ENCODE measurements around the gene AKAP17A.
"Not testable (repeated sequence)": the region's sequence is repeated elsewhere in the genome, so short reads cannot be mapped to it uniquely, and the experiment has no call there.

Gene AKAP17A

DNA sequence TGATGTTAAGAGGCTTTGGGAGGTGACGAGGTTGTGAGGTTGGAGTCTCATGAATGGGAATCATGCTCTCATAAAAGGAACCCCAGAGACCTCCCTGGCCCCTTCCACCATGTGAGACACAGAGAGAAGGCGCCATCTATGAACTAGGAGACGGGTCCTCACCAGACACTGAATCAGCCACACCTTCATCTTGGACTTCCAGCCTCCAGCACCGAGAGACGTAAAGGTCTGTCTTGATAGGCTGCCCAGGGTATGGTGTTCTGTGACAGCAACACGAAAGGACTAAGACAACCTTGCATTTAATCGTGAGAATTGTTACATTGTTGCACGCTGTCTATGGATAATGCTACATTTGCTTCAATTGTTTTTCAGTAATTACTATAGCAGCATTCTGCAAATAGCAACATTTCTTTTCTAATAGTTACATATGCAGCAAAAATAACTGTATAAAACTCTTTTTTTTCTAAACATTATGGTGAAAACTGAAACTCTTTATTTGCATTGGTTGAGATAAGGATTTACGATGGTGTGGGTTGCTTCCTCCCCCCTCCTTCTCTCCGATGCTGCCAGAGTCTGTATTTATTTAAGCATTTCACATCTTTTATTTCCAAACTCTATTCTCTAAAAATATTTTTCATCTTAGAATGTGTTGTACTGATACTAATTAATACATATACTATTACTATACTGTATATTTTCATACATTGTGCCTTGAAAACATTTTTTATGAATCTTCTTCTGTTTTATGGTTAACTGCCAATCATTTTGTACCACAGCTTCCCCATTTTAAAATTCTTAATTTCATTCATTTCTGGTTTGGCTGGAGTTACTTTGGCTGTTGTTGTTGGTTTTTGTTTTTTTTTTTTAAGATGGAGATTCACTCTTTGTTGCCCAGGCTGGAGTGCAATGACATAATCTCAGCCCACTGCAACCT is 26.4 kb upstream of the AKAP17A start:
- Histone ChIP-seq H3K27me3 (ENCODE audit: insufficient read depth, low read length) (no peaks in the 10 kb centered on the region), H3K4me3 (ENCODE audit: low read length) (no peak overlapping the region), H3K4me1 (ENCODE audit: insufficient read depth, low read length) (no peaks in the 10 kb centered on the region), H3K36me3 (ENCODE audit: insufficient read depth, low read length) (no peaks in the 10 kb centered on the region), H3K9me3 (ENCODE audit: low read length) (no peaks in the 10 kb centered on the region), H2AFZ (ENCODE audit: low read depth, low read length) (no peak overlapping the region)

- H3K36me3 ChIP-seq (ENCODE audit: insufficient read depth, low read length); H3K27me3 ChIP-seq (ENCODE audit: insufficient read depth, low read length); H3K4me3 ChIP-seq (ENCODE audit: low read length); H2AFZ ChIP-seq (ENCODE audit: low read depth, low read length); H3K4me1 ChIP-seq (ENCODE audit: insufficient read depth, low read length); H3K9me3 ChIP-seq (ENCODE audit: low read length): not testable (repeated sequence)
These were observed 17.2 kb upstream of the AKAP17A start for GRCh38 chrX:1574181-1574580.

DNA sequence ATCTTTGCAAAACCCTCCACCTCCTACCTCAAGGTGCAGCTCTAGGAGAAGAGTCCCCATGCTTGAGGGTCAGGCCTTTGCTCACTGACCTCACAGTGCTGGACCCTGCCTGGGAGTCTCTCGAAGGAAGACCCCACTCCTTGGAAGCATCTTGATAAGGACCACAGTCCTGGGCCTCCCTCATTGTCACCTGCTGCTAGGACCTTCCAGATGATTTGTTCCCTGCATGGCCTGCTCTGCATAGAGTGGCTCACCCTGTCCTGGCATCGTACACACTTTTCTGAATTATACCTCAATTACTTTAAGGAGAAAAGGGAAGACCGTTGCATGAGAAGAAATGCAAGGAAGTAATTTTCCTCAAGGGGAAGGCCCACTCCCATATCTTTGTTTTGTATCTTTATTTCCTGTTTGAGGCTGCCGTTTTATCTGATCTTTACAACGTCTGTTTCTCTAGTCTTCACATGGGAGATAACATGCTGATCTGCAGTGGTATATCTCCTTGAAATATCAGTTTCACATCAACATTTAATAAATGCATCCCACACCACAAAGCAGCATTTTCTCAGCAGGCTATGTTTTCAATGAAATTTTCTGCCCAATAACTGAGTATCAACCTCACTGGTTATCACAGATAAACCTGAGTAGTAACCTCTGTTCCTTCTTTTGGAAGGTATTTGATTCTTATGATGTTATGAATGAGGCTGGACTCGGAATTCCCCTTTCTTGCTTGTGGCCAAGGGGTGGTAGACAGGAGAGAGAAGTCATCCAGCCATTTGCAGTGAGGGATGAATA is 15.0 kb upstream of the AKAP17A start:
- Histone ChIP-seq H3K9me3 (ENCODE audit: low read length) (no peaks in the 10 kb centered on the region), H3K36me3 (ENCODE audit: insufficient read depth, low read length) (no peaks in the 10 kb centered on the region), H3K4me1 (ENCODE audit: insufficient read depth, low read length) (no peaks in the 10 kb centered on the region), H3K4me3 (ENCODE audit: low read length) (no peak overlapping the region), H2AFZ (ENCODE audit: low read depth, low read length) (no peak overlapping the region), H3K27me3 (ENCODE audit: insufficient read depth, low read length) (no peaks in the 10 kb centered on the region)

DNA sequence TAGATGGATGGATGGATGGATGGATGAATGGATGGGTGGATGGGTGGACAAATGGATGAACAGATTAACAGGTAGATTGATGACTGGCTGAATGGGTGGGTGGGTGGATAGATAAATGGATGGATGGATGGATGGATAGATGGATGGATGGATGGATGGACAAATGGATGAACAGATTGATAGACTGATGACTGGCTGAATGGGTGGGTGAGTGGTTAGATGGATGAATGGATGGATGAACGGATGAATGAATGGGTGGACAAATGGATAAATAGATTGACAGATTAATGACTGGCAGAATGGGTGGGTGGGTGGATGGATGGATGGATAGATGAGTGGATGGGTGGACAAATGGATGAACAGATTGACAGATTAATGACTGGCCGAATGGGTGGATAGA is 13.6 kb upstream of the AKAP17A start:
- no peak overlapping the region for H2AFZ ChIP-seq (ENCODE audit: low read depth, low read length)
- no peaks in the 10 kb centered on the region for H3K4me1 ChIP-seq (ENCODE audit: insufficient read depth, low read length)
- H3K4me3 ChIP-seq (ENCODE audit: low read length): no peak overlapping the region
- H3K36me3 ChIP-seq (ENCODE audit: insufficient read depth, low read length): no peaks in the 10 kb centered on the region
- no peaks in the 10 kb centered on the region for H3K9me3 ChIP-seq (ENCODE audit: low read length)
- H3K27me3 ChIP-seq (ENCODE audit: insufficient read depth, low read length): no peaks in the 10 kb centered on the region

GRCh38 chrX:1578511-1579173 is 12.8 kb upstream of the AKAP17A start:
- Histone ChIP-seq H3K4me1 (ENCODE audit: insufficient read depth, low read length) (no peaks in the 10 kb centered on the region), H3K4me3 (ENCODE audit: low read length) (no peak overlapping the region), H3K27me3 (ENCODE audit: insufficient read depth, low read length) (no peaks in the 10 kb centered on the region), H2AFZ (ENCODE audit: low read depth, low read length) (no peak overlapping the region), H3K36me3 (ENCODE audit: insufficient read depth, low read length) (no peaks in the 10 kb centered on the region), H3K9me3 (ENCODE audit: low read length) (no peaks in the 10 kb centered on the region)

GRCh38 chrX:1581132-1581531 is 10.3 kb upstream of the AKAP17A start:
- H3K4me3 ChIP-seq (ENCODE audit: low read length): no peak overlapping the region
- H3K27me3 ChIP-seq (ENCODE audit: insufficient read depth, low read length): no peaks in the 10 kb centered on the region
- H3K4me1 ChIP-seq (ENCODE audit: insufficient read depth, low read length): no peaks in the 10 kb centered on the region
- no peaks in the 10 kb centered on the region for H3K9me3 ChIP-seq (ENCODE audit: low read length)
- H2AFZ ChIP-seq (ENCODE audit: low read depth, low read length): no peak overlapping the region
- H3K36me3 ChIP-seq (ENCODE audit: insufficient read depth, low read length): no peaks in the 10 kb centered on the region

DNA sequence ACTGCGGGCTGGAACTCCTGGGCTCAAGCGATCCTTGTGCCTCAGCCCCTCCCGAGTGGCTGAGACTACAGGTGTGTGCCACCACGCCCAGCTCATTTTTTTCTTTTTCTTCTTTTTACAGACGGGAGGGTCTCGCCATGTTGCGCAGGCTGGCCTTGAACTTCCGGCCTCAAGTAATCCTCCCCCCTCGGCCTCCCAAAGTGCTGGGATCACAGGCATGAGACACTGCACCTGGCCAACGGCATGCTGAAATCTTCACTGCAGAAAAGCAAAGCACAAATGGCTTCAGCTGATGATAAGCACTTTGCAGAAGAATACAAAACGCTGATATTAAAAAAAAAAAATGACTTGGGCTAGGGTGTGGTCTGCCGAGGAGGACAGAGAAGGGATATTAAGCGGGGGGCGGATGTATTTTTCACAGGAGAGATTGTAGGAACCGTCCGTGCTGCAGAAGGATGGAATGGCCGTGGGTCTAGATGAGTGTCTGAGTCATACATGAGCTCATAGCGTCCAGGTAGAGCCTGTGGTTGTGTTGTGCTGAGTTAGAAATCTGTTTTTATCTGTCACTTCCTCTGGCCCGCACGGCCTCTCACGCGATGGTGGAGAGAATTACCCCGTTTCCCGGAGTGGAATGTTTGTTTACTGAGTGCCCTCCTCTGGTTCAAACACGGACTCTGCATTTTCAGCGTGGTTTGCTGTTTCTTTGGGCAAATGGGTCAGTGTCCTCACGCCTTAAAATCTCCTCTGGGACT is 8.5 kb upstream of the AKAP17A start:
- Histone ChIP-seq H3K4me3 (ENCODE audit: low read length) (no peak overlapping the region), H3K36me3 (ENCODE audit: insufficient read depth, low read length) (no peaks in the 10 kb centered on the region), H3K9me3 (ENCODE audit: low read length) (no peaks in the 10 kb centered on the region), H2AFZ (ENCODE audit: low read depth, low read length) (no peak overlapping the region), H3K4me1 (ENCODE audit: insufficient read depth, low read length) (no peaks in the 10 kb centered on the region), H3K27me3 (ENCODE audit: insufficient read depth, low read length) (no peaks in the 10 kb centered on the region)

DNA sequence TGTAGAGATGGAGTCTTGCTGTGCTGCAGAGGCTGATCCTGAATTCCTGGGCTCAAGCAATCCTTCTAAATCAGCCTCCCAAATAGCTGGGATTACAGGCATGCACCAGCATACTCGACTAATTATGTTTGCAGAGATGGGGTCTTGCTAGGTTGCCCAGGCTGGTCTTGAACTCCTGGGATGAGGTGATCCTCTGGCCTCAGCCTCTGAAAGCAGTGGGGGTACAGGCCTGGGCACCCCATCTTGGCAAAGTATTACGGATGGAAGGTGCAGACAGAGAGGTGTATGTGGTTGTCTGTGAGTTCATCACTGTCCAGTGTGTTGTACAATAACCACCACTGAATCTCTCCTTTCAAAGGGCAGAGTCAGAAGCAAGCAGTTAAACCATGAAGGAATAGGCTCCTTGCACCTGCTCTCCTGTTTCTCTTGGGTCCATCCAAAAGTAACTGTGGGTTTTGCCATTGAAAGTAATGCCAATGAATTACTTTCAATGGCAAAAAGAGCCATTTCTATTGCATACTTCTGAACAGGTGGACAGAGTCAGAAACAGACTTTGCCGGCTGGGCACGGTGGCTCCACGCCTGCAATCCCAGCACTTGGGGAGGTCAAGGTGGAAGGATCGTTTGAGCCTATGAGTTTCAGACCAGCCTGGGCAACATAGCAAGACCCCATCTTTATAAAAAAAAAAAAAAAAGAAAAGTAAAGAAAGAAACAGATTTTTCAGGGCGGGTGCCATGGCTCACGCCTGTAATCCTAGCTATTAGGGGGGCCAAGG is 7.0 kb upstream of the AKAP17A start:
- H3K27me3 ChIP-seq (ENCODE audit: insufficient read depth, low read length): no peaks in the 10 kb centered on the region
- H3K4me1 ChIP-seq (ENCODE audit: insufficient read depth, low read length): no peaks in the 10 kb centered on the region

GRCh38 chrX:1587161-1587560 is 4.2 kb upstream of the AKAP17A start:
- H3K4me1 ChIP-seq (ENCODE audit: insufficient read depth, low read length): peaks cover under 1% of the 10 kb centered on the region

More for the DNA sequence above, 7.0 kb upstream of the AKAP17A start:
- no peak overlapping the region for H2AFZ ChIP-seq (ENCODE audit: low read depth, low read length)
- no peaks in the 10 kb centered on the region for H3K9me3 ChIP-seq (ENCODE audit: low read length)
- H3K4me3 ChIP-seq (ENCODE audit: low read length): no peak overlapping the region
- no peaks in the 10 kb centered on the region for H3K36me3 ChIP-seq (ENCODE audit: insufficient read depth, low read length)

GRCh38 chrX:1589356-1590130 is 1.9 kb upstream of the AKAP17A start:
- Histone ChIP-seq H3K9me3 (ENCODE audit: low read length) (no peaks in the 10 kb centered on the region), H3K4me3 (ENCODE audit: low read length) (no peak overlapping the region), H3K27me3 (ENCODE audit: insufficient read depth, low read length) (no peaks in the 10 kb centered on the region), H2AFZ (ENCODE audit: low read depth, low read length) (no peak overlapping the region), H3K4me1 (ENCODE audit: insufficient read depth, low read length) (peaks cover 14% of the 10 kb centered on the region), H3K36me3 (ENCODE audit: insufficient read depth, low read length) (peaks cover 13% of the 10 kb centered on the region)

More at GRCh38 chrX:1587161-1587560, 4.2 kb upstream of the AKAP17A start:
- Histone ChIP-seq H3K27me3 (ENCODE audit: insufficient read depth, low read length) (no peaks in the 10 kb centered on the region), H3K9me3 (ENCODE audit: low read length) (no peaks in the 10 kb centered on the region), H3K4me3 (ENCODE audit: low read length) (no peak overlapping the region), H2AFZ (ENCODE audit: low read depth, low read length) (peak overlapping the region; percentile 94), H3K36me3 (ENCODE audit: insufficient read depth, low read length) (no peaks in the 10 kb centered on the region)

DNA sequence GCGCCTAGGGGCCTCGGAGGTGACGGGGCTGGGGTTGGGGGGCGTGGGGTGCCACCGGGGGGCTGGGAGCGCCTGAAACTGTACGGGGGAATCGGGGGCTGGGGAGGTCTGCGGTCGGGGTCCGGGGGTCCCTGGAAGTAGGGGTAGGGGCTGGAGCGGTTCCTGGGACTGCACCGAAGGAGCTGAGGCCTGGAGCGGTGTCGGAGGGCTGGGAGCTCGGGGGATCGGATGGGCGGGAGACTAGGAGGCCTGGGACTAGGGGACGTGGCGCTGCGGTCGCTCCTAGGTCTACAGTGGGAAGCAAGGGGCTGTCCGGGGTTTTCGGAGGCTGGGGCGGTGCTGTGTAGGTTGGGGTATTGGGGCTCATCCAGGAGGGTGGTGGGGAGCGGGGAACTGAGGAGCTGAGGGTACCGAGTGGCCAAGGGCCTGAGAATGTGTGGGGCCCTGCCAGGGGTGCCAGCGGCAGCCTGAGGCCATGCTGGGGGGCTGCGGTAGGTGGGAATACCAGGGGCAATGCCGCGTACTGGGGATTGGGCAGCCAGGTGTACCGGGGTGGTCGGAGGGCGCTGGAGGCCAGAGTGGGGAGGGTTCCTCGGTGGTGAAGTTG is 562 bp downstream of the AKAP17A start:
- H2AFZ ChIP-seq (ENCODE audit: low read depth, low read length): no peak overlapping the region
- no peaks in the 10 kb centered on the region for H3K27me3 ChIP-seq (ENCODE audit: insufficient read depth, low read length)
- H3K4me1 ChIP-seq (ENCODE audit: insufficient read depth, low read length): peaks cover 14% of the 10 kb centered on the region
- no peaks in the 10 kb centered on the region for H3K9me3 ChIP-seq (ENCODE audit: low read length)
- peaks cover 35% of the 10 kb centered on the region for H3K36me3 ChIP-seq (ENCODE audit: insufficient read depth, low read length)
- H3K4me3 ChIP-seq (ENCODE audit: low read length): peak overlapping the region; percentile 87

Measured in neuron (in vitro differentiated cells).